PC-9 (cell line): ENCODE data around the gene PTTG1IP.

Source experiments
- EZH2 ChIP-seq: fragments of 200-600 bp; sonication (generic); IDR thresholded peaks from 2 replicates; pipeline ENCODE4 v1.8.0; 2017; ENCODE audit warnings: antibody characterized with exemption, low read depth
- TF ChIP-seq, protein P1 (sequence below): fragments of 200-600 bp; sonication (generic); conservative IDR thresholded peaks from 2 replicates; pipeline ENCODE4 v1.6.1; 2017; ENCODE audit warnings: mixed run types, antibody characterized with exemption, mild to moderate bottlenecking, moderate library complexity

DNA sequence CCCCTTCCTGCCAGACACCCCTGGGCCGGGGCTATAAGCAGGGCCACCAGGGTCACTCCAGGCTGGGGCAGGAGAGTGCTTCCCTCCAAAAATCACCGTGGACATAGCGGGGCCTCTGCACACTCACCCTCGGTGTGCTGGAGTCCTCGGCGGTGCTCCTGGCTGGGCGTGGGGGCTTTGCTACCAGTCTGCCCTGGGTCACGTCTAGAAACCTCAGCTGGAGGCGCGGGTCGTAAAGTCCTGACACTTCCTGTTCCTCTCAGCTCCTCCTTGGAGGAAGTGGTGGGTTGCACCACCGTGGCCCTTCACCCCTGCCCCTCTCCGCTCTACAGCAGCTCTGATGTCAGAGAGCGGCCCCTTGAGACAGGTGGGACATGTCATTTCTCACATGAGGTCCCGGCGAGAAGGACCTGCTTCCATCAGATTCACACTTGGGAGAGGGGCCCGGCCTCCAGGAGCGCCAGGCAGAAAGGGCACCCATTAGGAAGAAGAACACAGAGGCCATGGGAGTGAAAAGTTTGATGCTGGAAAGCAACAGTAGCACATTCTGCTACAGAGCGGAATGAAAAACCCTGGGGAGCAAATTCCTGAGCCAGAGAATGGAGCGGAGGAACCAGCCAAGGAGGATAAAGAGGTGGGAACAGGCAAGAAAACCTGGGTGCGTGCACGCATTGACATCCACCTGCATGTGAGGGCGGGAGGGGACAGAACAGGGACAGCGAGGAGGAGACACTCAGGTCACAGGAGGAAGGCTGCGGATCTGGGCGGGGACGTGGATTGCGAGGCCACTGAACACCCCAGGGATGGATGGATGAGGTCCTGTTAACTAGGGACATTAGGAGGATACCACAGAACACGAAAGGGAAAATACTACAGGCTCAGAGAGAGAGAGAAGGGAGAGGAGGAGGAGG is 47.5 kb upstream of the PTTG1IP start, which contains the start of gene ITGB2:
- TF ChIP-seq, protein P1, sequence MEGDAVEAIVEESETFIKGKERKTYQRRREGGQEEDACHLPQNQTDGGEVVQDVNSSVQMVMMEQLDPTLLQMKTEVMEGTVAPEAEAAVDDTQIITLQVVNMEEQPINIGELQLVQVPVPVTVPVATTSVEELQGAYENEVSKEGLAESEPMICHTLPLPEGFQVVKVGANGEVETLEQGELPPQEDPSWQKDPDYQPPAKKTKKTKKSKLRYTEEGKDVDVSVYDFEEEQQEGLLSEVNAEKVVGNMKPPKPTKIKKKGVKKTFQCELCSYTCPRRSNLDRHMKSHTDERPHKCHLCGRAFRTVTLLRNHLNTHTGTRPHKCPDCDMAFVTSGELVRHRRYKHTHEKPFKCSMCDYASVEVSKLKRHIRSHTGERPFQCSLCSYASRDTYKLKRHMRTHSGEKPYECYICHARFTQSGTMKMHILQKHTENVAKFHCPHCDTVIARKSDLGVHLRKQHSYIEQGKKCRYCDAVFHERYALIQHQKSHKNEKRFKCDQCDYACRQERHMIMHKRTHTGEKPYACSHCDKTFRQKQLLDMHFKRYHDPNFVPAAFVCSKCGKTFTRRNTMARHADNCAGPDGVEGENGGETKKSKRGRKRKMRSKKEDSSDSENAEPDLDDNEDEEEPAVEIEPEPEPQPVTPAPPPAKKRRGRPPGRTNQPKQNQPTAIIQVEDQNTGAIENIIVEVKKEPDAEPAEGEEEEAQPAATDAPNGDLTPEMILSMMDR, result no peak
- TF ChIP-seq EZH2, result no peak
